Ovary (tissue), 3 donors: ENCODE data around the gene SCOC.

Experiments
- EP300 ChIP-seq: sonication (generic); formaldehyde crosslinking; IDR thresholded peaks from one replicate; pipeline ENCODE4 v1.6.1; 2017; ENCODE audit warnings: antibody characterized with exemption
- POLR2A ChIP-seq: fragments of 450-650 bp; IDR thresholded peaks from one replicate; pipeline ENCODE4 v1.6.1; 2017; ENCODE audit warnings: antibody characterized with exemption, mild to moderate bottlenecking, moderate library complexity
- TF ChIP-seq, protein P1 (sequence below), 3 donors: fragments of 450-650 bp in 2 of 3; fragments of 200-600 bp in 1 of 3; IDR thresholded peaks; one replicate each; pipeline versions ENCODE4 v1.5.1 to v1.8.0; 2016 to 2022; ENCODE audit warnings: antibody characterized with exemption in 3 of 3, mild to moderate bottlenecking in 1 of 3
- donor health status: DM: no; HTN: no; CAD: no.

DNA sequence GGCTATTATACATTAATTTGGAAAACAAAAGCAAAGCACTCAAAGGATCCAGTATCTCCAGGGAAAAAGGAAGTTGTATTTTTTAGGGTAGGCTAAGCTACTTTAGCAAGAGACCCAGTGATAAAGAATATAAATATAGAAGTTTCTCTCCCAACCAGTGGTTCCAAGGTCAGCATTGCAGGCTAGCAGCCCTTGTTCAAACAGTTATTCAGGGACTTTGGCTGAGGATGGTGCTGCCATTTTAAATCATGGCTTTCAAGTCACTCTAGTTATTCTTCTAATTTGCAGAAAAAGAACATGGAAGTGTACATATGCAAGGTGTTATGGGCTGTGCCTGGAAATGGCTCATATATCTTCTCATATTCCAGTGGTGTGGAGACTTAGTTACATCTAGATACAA is 9.3 kb downstream of the SCOC start:
- TF ChIP-seq POLR2A (no peak), EP300 (no peak)
- TF ChIP-seq, protein P1, sequence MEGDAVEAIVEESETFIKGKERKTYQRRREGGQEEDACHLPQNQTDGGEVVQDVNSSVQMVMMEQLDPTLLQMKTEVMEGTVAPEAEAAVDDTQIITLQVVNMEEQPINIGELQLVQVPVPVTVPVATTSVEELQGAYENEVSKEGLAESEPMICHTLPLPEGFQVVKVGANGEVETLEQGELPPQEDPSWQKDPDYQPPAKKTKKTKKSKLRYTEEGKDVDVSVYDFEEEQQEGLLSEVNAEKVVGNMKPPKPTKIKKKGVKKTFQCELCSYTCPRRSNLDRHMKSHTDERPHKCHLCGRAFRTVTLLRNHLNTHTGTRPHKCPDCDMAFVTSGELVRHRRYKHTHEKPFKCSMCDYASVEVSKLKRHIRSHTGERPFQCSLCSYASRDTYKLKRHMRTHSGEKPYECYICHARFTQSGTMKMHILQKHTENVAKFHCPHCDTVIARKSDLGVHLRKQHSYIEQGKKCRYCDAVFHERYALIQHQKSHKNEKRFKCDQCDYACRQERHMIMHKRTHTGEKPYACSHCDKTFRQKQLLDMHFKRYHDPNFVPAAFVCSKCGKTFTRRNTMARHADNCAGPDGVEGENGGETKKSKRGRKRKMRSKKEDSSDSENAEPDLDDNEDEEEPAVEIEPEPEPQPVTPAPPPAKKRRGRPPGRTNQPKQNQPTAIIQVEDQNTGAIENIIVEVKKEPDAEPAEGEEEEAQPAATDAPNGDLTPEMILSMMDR (IDR thresholded peaks at IDR 0.05) = no peak
